Suprapubic skin (tissue), 4 donors: ENCODE measurements around the gene MYL11. TPM values are rescaled to one million over a fixed set of nuclear protein-coding genes. Genes with fewer than 3 reads are reported as not detected.

Experiments used
- total RNA-seq, 4 donors: library from RNA; depleted of rRNA; stranded (reverse); fragments of >200 nt; gene quantifications; one replicate each; pipeline ENCODE4 v1.1.0, GENCODE V29; 2016

The MYL11 gene
- total RNA-seq, 4 donors from 2014 or later: not detected

Other genes with a start within 250 kb of the MYL11 start
- gene CORO1A, start 191.2 kb upstream of the MYL11 start, total RNA-seq: 10 to 100 TPM; 14.5 to 25.3 (median 19.3) TPM
- 100 to 1,000 TPM in 3 of 4 donors, 10 to 100 TPM in 1; 72.7 to 434 (median 197) TPM for gene BOLA2B, start 181.1 kb upstream of the MYL11 start, total RNA-seq
- gene SLX1A, start 180.9 kb upstream of the MYL11 start, total RNA-seq: 10 to 100 TPM; 27.3 to 56.2 (median 44.9) TPM
- gene SULT1A3, start 175.5 kb upstream of the MYL11 start, total RNA-seq: 10 to 100 TPM in 1 of 4 donors, 1 to 10 TPM in 2, not detected in 1; 4.8 to 24.6 (median 7.8) TPM
- 10 to 100 TPM in 1 of 4 donors, 1 to 10 TPM in 3; 2.5 to 12.8 (median 4.7) TPM for gene NPIPB13, start 126.3 kb upstream of the MYL11 start, total RNA-seq
- 10 to 100 TPM; 21.6 to 34.9 (median 27.7) TPM for gene CD2BP2, start 19.5 kb upstream of the MYL11 start, total RNA-seq
- 10 to 100 TPM; 34.4 to 43.2 (median 38.4) TPM for gene TBC1D10B, start 4.3 kb upstream of the MYL11 start, total RNA-seq
- gene SEPTIN1, start 7.8 kb downstream of the MYL11 start, total RNA-seq: 1 to 10 TPM in 2 of 4 donors, under 1 TPM in 1, not detected in 1; 0.52 to 2.3 (median 1.3) TPM
- 10 to 100 TPM in 1 of 4 donors, 1 to 10 TPM in 3; 6.3 to 12.1 (median 8.1) TPM for gene ZNF48, start 20.6 kb downstream of the MYL11 start, total RNA-seq
- gene ZNF771, start 32.8 kb downstream of the MYL11 start, total RNA-seq: 10 to 100 TPM in 1 of 4 donors, 1 to 10 TPM in 3; 4.9 to 14.3 (median 7.3) TPM
- gene DCTPP1, start 55.2 kb downstream of the MYL11 start, total RNA-seq: 10 to 100 TPM; 17.2 to 26.0 (median 20.0) TPM
- gene SEPHS2, start 71.1 kb downstream of the MYL11 start, total RNA-seq: 10 to 100 TPM; 16.8 to 26.2 (median 22.2) TPM
- gene ITGAL, start 97.9 kb downstream of the MYL11 start, total RNA-seq: 1 to 10 TPM in 2 of 4 donors, under 1 TPM in 2; 0.47 to 4.3 (median 1.9) TPM
- gene ZNF768, start 151.8 kb downstream of the MYL11 start, total RNA-seq: 10 to 100 TPM; 30.5 to 41.3 (median 36.6) TPM
- gene ZNF747, start 160.1 kb downstream of the MYL11 start, total RNA-seq: 10 to 100 TPM in 3 of 4 donors, 1 to 10 TPM in 1; 9.4 to 15.4 (median 11.5) TPM
- 10 to 100 TPM in 1 of 4 donors, 1 to 10 TPM in 3; 5.5 to 10.5 (median 8.7) TPM for gene ZNF764, start 183.6 kb downstream of the MYL11 start, total RNA-seq
- 10 to 100 TPM in 3 of 4 donors, 1 to 10 TPM in 1; 9.9 to 33.0 (median 20.0) TPM for gene ZNF688, start 196.9 kb downstream of the MYL11 start, total RNA-seq
- 10 to 100 TPM in 3 of 4 donors, 1 to 10 TPM in 1; 9.8 to 24.5 (median 11.2) TPM for gene ZNF785, start 210.9 kb downstream of the MYL11 start, total RNA-seq
- gene ZNF689, start 235.6 kb downstream of the MYL11 start, total RNA-seq: 10 to 100 TPM in 1 of 4 donors, 1 to 10 TPM in 3; 5.3 to 11.2 (median 6.0) TPM